Activated T-helper 17 cell treated with anti-CD3 and anti-CD28 coated beads, Interleukin-2, amount 50 U/mL, for 72 hours (primary cell): ENCODE measurements around the gene HDAC4. TPM values are rescaled to one million over a fixed set of nuclear protein-coding genes. Genes with fewer than 3 reads are reported as not detected.

ENCODE experiments used
- ATAC-seq: fragments of 150-1000 bp; cut with Tn5 transposase; replicated peaks from 2 replicates; pipeline ENCODE4 v1.10.0; 2021; ENCODE audit warnings: mild to moderate bottlenecking, moderate library complexity
- H3K27ac Mint-ChIP-seq: one replicate; pipeline ENCODE4 v1.8.0; 2022; ENCODE audit warnings: mixed read lengths
- H3K27me3 Mint-ChIP-seq: one replicate; pipeline ENCODE4 v1.8.0; 2022; ENCODE audit warnings: mixed read lengths
- H3K36me3 Mint-ChIP-seq: one replicate; pipeline ENCODE4 v1.8.0; 2022; ENCODE audit warnings: low read depth, mild to moderate bottlenecking, mixed read lengths
- H3K4me1 Mint-ChIP-seq: one replicate; pipeline ENCODE4 v1.8.0; 2022; ENCODE audit warnings: mixed read lengths
- H3K4me3 Mint-ChIP-seq: one replicate; pipeline ENCODE4 v1.8.0; 2022; ENCODE audit warnings: mild to moderate bottlenecking, mixed read lengths
- H3K9me3 Mint-ChIP-seq: one replicate; pipeline ENCODE4 v1.8.0; 2022; ENCODE audit warnings: mixed read lengths
- total RNA-seq, 2 donors: library from RNA; stranded (reverse); gene quantifications; one replicate each; pipeline ENCODE4 v1.2.3, GENCODE V29; 2022

The HDAC4 gene
- total RNA-seq, 2 donors from 2014 or later, result 34.3 to 52.9 TPM

GRCh38 chr2:239093952-239094351 lies 306.9 kb downstream of the HDAC4 start:
- Mint-ChIP-seq H3K4me1 (no peaks in the 10 kb centered on the region), H3K36me3 (peaks cover 28% of the 10 kb centered on the region), H3K27ac (no peak overlapping the region), H3K27me3 (no peaks in the 10 kb centered on the region), H3K9me3 (no peaks in the 10 kb centered on the region), H3K4me3 (no peak overlapping the region)
- ATAC-seq, result no peak

GRCh38 chr2:239093542-239093941 lies 307.3 kb downstream of the HDAC4 start:
- Mint-ChIP-seq H3K27me3 (no peaks in the 10 kb centered on the region), H3K27ac (no peak overlapping the region), H3K4me1 (no peaks in the 10 kb centered on the region), H3K4me3 (no peak overlapping the region), H3K36me3 (peaks cover 28% of the 10 kb centered on the region), H3K9me3 (no peaks in the 10 kb centered on the region)
- no peak for ATAC-seq

- no peak for ATAC-seq
- Mint-ChIP-seq H3K4me3 (no peak overlapping the region), H3K27ac (no peak overlapping the region), H3K9me3 (no peaks in the 10 kb centered on the region), H3K36me3 (peaks cover 32% of the 10 kb centered on the region), H3K27me3 (no peaks in the 10 kb centered on the region), H3K4me1 (no peaks in the 10 kb centered on the region)
Measured at GRCh38 chr2:239092571-239093294, 308.1 kb downstream of the HDAC4 start.

- H3K4me3 Mint-ChIP-seq, result no peak overlapping the region
- peaks cover 32% of the 10 kb centered on the region for H3K36me3 Mint-ChIP-seq
- H3K27ac Mint-ChIP-seq, result no peak overlapping the region
- no peak for ATAC-seq
- no peaks in the 10 kb centered on the region for H3K4me1 Mint-ChIP-seq
- H3K9me3 Mint-ChIP-seq, result no peaks in the 10 kb centered on the region
- no peaks in the 10 kb centered on the region for H3K27me3 Mint-ChIP-seq
Measured at GRCh38 chr2:239089884-239090283, 310.9 kb downstream of the HDAC4 start.

GRCh38 chr2:239087046-239087710 lies 313.6 kb downstream of the HDAC4 start:
- no peaks in the 10 kb centered on the region for H3K27me3 Mint-ChIP-seq
- peak overlapping the region; percentile 79 for H3K27ac Mint-ChIP-seq
- H3K4me3 Mint-ChIP-seq, result no peak overlapping the region
- no peaks in the 10 kb centered on the region for H3K9me3 Mint-ChIP-seq
- H3K36me3 Mint-ChIP-seq, result peaks cover 32% of the 10 kb centered on the region
- H3K4me1 Mint-ChIP-seq, result no peaks in the 10 kb centered on the region
- ATAC-seq, result no peak

- no peak overlapping the region for H3K4me3 Mint-ChIP-seq
- H3K27me3 Mint-ChIP-seq, result no peaks in the 10 kb centered on the region
- H3K4me1 Mint-ChIP-seq, result no peaks in the 10 kb centered on the region
- H3K36me3 Mint-ChIP-seq, result peaks cover 31% of the 10 kb centered on the region
- ATAC-seq, result no peak
- no peaks in the 10 kb centered on the region for H3K9me3 Mint-ChIP-seq
- peak overlapping the region; percentile 79 for H3K27ac Mint-ChIP-seq
Measured at GRCh38 chr2:239086325-239087020, 314.3 kb downstream of the HDAC4 start.

GRCh38 chr2:239085201-239085992 lies 315.4 kb downstream of the HDAC4 start:
- no peaks in the 10 kb centered on the region for H3K27me3 Mint-ChIP-seq
- H3K4me1 Mint-ChIP-seq, result no peaks in the 10 kb centered on the region
- H3K36me3 Mint-ChIP-seq, result peaks cover 28% of the 10 kb centered on the region
- H3K9me3 Mint-ChIP-seq, result no peaks in the 10 kb centered on the region
- no peak overlapping the region for H3K27ac Mint-ChIP-seq
- no peak for ATAC-seq
- H3K4me3 Mint-ChIP-seq, result no peak overlapping the region

- Mint-ChIP-seq H3K4me3 (no peak overlapping the region), H3K27ac (no peak overlapping the region), H3K9me3 (no peaks in the 10 kb centered on the region), H3K4me1 (no peaks in the 10 kb centered on the region), H3K27me3 (no peaks in the 10 kb centered on the region), H3K36me3 (peaks cover 31% of the 10 kb centered on the region)
- ATAC-seq, result no peak
Measured at GRCh38 chr2:239084007-239084406, 316.8 kb downstream of the HDAC4 start.

- Mint-ChIP-seq H3K36me3 (peaks cover 26% of the 10 kb centered on the region), H3K27ac (no peak overlapping the region), H3K4me3 (no peak overlapping the region), H3K9me3 (no peaks in the 10 kb centered on the region), H3K4me1 (no peaks in the 10 kb centered on the region), H3K27me3 (no peaks in the 10 kb centered on the region)
- no peak for ATAC-seq
Measured at GRCh38 chr2:239082425-239082824, 318.4 kb downstream of the HDAC4 start.

- Mint-ChIP-seq H3K9me3 (no peaks in the 10 kb centered on the region), H3K4me1 (no peaks in the 10 kb centered on the region), H3K36me3 (peaks cover 34% of the 10 kb centered on the region), H3K27ac (no peak overlapping the region), H3K4me3 (no peak overlapping the region), H3K27me3 (no peaks in the 10 kb centered on the region)
- no peak for ATAC-seq
Measured at GRCh38 chr2:239081622-239082021, 319.2 kb downstream of the HDAC4 start.

GRCh38 chr2:239081046-239081445 lies 319.8 kb downstream of the HDAC4 start:
- Mint-ChIP-seq H3K27me3 (no peaks in the 10 kb centered on the region), H3K36me3 (peaks cover 38% of the 10 kb centered on the region), H3K4me1 (no peaks in the 10 kb centered on the region), H3K27ac (no peak overlapping the region), H3K4me3 (no peak overlapping the region), H3K9me3 (no peaks in the 10 kb centered on the region)
- no peak for ATAC-seq

GRCh38 chr2:239079671-239080294 lies 321.0 kb downstream of the HDAC4 start:
- H3K36me3 Mint-ChIP-seq, result peaks cover 40% of the 10 kb centered on the region
- H3K4me3 Mint-ChIP-seq, result no peak overlapping the region
- no peaks in the 10 kb centered on the region for H3K9me3 Mint-ChIP-seq
- ATAC-seq, result no peak
- no peaks in the 10 kb centered on the region for H3K27me3 Mint-ChIP-seq
- H3K27ac Mint-ChIP-seq, result no peak overlapping the region
- no peaks in the 10 kb centered on the region for H3K4me1 Mint-ChIP-seq

- Mint-ChIP-seq H3K9me3 (no peaks in the 10 kb centered on the region), H3K4me3 (no peak overlapping the region), H3K27ac (no peak overlapping the region), H3K4me1 (no peaks in the 10 kb centered on the region), H3K27me3 (no peaks in the 10 kb centered on the region), H3K36me3 (peaks cover 47% of the 10 kb centered on the region)
- no peak for ATAC-seq
Measured at GRCh38 chr2:239078128-239078924, 322.5 kb downstream of the HDAC4 start.
